GM18507 (cell line): ENCODE measurements around the gene SYN1.

ENCODE experiments used
- DNase-seq: peaks from one replicate; pipeline ENCODE4 v3.0.0; 2011; ENCODE audit warnings: low read depth; ENCODE audit not compliant: insufficient read length; ENCODE audit errors: extremely low spot score
- FAIRE-seq: peaks from 2 replicates; lab custom pipeline; 2011; peaks lifted over from hg19 to GRCh38; lab: Jason Lieb, UNC

Gene SYN1

DNA sequence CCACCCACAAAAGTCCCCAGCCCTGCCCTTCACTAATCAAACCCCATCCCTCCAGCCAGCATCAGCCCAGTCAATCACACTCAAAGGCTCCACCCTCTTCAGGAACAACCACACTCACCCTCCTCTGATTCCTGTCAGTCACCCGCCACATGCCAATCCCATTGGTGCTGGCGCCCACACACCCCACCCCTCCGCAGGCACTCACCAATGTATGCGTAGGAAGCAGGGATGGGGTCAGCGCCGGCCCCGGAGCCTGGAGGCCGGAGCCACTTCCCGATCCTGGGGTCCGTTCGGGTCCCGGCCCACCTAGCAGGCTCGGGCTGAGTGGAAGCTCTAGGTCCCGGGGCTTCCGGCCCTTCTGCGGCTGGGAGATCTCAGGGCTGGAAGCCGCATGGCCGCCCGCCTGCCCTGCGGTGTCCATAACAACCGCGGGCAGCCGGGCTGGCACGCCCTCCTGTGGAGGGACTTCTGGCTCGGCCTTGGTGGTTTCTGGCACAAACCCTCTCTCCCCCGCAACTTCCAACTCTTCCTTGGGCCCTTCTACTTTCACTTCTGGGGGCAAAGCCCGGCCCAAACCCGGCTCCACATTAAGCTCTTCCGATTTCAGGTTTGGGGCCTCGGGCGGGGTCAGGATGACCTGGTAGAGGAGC is 18.0 kb upstream of the SYN1 start:
- peak; percentile 54 for FAIRE-seq
- no peak for DNase-seq

DNA sequence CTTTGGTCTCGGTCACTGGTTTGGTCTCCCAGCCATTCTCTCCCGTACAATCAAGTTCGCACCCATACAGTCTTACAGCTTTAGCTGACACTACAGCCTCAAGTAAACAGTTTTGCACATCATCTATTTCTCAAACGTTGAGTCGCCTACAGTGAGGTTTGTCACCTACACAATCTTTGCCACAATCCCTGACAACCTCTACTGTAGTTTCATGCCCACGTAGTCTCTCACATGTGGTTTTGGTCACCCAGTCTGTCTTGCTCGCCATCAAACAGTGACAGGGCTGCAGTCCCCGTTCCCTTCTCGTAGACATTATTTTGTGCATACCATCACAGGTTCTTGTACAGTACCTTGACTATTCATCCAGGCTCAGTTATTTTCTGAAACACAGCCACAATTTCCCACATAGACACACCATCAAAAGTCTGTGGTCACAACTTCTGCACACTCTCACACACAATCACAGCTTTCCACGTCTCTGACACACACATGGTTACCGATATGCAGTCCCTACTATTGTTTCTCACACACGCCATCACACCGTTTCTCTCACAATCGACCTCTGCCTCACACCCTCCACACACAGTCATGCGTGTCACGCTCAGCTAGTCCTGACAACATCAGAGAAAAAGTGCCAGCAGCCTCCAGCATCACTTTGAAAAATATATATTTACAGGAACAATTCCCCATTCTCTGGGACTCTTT is 15.4 kb upstream of the SYN1 start:
- DNase-seq: no peak
- no peak for FAIRE-seq

DNA sequence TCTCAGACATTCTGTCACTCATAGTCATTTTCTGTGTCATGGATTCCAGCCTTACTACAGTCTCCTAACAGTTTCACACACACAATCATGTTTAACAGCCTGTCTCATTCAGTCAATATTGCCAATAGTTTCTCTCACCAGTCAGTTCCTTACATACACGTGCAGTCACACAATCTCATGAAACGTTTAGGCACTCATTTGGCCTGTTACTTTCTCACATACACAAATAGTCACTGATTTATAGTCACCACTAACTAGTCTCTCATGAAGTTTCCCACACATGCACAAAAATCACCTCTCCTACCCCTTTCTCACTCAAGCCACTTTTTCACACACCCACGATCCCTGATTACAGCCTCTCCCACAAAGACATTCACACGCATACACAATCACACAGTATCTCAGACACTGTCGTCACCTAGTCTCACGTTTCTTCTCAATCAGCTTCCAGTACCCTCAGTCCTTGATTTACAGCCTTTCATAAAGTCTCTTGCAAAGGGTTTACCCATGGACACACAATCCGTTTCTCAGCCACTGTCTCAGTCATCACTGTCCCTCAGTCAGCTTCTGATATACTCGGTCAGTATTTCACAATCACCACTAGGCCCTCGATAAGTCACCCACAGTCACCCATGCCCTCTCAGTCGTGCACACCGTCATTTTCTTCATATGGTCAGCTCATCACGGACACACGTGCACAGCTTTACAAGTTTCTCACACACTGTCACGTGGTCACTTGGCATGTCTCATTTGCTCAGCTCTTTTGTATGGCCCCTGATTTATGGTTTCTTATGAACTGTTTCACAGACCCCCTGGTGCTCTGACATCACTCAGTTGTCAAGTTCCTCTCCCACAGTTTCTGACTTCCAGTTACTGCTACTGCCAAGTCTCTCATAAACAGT is 14.3 kb upstream of the SYN1 start:
- no peak for DNase-seq
- no peak for FAIRE-seq

DNA sequence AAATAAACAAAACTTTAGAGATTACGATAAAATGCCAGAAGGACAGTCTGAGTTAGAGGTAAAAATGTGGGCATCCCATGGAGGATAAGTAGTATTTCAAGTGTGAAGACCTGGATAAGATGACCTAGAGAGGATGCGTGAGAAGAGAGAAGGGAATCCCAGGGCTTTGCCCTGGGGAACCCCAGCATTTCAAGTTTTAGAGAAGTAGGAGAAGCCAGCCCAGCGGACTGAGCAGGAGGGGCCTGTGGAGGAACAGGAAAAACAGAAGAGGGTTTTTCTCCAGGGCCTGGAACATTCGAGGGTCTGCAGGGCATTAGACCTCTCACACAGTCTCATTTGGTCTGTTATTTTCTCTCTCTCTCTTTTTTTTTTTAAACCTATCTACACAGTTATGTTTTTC is 13.0 kb upstream of the SYN1 start:
- DNase-seq: no peak
- no peak for FAIRE-seq

DNA sequence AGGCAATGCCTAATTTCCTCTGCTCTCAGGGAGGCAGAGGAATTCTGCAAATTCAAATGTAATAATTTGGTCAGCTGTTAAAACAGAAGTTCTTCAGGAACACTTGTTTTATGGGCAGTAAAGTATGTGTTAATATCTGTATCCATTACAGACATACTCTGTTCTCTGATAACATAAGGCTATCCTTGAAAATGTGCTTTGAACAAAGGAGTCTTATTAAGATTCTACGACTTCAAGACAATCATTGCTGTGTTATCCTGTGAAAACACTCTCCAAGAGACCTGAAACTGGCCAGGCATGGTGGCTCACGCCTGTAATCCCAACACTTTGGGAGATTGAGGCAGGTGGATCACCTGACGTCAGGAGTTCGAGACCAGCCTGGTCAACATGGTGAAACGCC is 12.0 kb upstream of the SYN1 start:
- FAIRE-seq: no peak

DNA sequence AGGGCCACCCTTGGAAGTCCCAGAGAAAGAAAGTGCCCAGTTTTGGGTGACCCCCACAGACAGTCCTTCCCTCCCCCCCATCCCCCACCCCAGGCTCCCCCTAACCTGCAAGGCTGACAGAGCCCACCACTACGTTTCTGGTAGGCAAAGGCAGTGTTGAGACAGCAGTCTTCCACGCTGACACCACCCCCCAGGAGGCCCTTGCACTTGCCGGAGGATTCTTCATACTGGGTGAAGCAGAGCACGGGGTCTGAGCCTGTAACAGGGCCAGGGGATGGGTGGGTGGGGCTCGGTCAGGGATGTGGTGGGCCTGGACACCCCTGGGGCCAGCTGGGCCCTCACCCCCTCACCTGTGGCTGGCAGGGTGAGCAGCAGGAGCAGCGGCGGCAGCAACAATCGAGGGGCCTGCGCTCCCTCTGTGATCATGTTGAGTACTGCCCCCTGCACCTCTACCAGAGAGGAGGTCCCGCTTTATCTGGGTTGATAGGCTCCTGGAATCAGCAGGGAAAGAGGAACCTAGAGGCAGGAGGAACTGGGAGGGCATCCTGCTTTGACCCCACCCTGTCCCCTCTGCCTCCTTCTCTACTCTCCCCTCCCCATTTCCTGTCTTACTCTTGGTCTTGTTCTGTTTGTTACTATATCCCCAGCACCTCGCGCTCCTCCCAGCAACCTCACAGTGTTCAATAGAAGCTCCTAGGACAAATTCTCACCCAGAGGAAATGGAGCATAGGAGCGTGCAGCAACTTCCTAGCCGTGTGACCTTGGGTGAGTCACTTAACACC is 10.0 kb upstream of the SYN1 start, which contains the start of gene CFP:
CFP (minus strand) TSS at position 512 of the 782 bp plus-strand sequence; CDS start at position 426, 86 bp downstream.
- peak; percentile 9 for FAIRE-seq

More for the DNA sequence above, 12.0 kb upstream of the SYN1 start:
- DNase-seq: no peak

DNA sequence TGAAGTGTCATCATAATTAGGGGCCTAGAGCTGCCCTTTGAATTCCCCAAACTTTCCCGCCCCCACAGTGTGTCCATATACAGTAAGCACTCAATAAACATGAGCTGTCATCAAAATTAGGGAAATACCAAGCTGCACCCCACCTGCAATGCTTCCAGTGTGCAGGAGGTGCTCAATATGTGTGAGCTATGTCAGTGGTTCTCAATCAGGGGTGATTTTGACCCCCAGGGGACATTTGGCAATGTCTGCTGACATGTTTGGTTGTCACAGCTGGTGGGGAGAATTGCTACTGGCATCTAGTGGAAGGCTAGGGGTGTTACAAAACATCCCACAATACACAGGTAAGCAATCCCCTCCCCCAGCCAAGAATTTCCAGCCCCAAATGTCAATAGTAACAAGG is 9.3 kb upstream of the SYN1 start:
- DNase-seq (no peak), FAIRE-seq (peak; percentile 68)

More for the DNA sequence above, 10.0 kb upstream of the SYN1 start, which contains the start of gene CFP:
- no peak for DNase-seq

DNA sequence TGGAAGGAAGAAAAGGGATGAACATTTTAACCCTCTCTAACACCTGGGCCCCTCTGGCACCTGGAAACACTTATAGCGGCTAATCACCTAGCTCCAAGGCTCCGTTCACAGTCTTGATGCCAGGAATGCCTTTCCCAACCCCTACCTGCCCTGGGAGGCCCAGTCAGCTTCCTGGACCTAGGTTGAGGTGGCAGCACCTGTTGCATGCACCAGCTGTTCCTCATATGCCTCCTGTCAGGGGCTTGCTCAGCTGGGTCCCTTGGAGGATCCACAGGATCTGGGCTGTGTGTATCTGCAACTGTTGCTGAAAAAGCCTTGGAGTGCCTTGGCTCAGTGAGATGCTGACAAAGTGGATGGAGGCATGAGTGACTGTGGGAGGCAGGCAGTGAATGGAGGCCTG is 5.7 kb upstream of the SYN1 start:
- DNase-seq: no peak
- no peak for FAIRE-seq

DNA sequence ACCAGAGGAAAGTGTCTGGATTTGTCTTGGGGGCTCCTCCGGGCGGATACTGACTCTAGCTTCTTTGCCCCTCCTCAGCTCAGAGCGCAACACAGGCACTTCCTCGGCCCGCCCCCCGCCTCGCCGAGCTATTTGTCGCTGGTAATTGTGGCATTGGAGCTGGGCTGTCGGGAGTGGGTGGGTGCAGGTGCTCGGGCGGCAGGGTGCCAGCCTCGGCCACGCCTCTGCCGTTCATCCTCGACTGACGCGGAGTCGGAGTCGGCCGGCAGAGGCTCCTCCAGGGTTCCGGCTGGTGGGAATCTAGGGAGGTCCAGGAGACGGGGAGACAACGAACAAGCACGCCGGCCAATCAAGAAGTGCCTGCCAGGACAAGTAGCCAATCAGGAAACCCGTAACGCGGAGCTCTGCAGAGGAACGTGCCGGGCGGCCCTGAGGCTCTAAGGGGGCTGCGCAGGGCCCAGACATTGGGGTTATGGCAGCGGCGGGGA is 3.9 kb upstream of the SYN1 start:
- no peak for DNase-seq
- FAIRE-seq: peak; percentile 61

DNA sequence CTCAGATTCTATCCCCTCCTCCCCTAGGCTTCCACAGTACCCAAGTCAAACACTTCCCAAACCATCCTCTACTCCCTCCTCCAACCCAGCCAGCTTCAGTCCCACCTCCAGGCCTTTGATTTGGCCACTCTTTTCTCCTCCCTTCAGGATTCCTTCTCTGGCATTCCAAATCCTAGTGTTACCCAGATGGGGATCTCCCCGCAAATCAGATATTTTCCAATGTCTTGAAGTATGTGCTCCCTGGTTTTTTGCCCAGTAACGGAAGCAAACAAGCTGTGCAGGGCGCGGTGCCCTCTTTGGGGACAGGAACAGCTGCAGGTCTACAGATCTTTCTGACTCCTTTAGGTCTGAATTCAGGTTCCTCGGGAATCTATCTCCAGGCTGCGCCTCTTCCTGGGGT is 2.2 kb upstream of the SYN1 start:
- FAIRE-seq (no peak), DNase-seq (no peak)

DNA sequence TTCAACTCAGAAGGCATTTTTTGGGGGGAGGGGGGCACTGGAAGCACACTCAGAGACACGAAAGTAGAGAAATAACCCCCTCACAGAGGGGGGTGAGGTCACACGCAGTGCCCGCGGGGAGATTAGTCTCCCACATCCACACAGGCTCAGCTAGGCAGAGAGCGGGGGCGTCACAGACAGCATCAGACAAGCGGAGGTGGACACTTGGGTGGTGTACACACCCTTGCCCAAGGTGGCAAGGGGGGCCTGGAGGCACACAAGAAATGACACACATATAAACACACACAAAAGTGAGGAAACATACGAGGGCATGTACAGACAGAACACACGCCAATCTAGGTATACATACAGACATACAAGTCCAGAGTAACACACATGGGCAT is 637 bp upstream of the SYN1 start:
- no peak for FAIRE-seq
- DNase-seq: no peak

DNA sequence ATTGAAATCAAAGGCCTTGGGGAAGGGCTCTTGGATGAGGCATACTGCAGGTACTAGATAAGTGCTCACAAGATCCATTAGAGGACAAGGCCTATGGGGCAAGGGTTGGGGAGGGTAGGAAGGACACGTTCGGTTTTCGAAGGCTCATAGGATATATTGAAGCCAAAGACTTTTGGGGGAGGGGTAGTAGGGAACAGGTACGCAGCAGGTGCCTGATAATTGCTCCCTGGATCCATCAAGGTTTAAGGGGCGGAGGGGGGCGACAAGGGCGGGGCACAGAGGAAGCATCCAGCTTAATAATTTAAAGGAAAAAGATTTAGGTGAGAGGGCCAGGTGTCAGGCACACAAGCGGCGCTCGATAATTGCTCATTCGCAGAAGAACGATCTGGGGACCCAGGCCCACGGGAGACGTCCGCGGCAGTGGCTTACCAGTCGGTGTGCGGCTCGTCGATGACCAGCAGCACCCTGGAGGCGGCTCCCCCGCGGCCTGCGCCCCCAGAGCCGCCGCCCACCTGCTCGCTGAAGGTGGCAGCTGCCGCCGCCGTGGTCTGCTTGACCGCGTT is 653 bp downstream of the SYN1 start:
- FAIRE-seq: no peak
- no peak for DNase-seq

DNA sequence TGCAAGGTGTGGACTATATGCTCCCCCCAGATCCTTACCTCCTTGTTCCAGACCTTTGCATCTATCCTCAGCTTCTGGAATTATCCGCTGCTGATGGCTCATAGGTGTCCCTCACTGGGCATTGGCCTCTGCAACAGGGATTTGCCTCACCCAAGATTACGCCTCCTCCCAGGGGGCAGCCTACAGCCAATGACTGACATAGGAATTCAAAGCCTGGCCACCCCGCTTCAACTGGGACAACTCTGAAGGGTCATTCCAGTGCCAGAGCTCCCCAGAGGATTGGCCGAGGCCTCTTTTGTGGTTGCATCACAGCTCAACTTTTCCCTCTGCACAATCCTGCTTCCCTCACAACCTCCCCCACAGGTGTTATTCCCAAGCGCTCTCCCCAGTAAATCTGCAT is 5.0 kb downstream of the SYN1 start:
- DNase-seq: no peak
- no peak for FAIRE-seq

DNA sequence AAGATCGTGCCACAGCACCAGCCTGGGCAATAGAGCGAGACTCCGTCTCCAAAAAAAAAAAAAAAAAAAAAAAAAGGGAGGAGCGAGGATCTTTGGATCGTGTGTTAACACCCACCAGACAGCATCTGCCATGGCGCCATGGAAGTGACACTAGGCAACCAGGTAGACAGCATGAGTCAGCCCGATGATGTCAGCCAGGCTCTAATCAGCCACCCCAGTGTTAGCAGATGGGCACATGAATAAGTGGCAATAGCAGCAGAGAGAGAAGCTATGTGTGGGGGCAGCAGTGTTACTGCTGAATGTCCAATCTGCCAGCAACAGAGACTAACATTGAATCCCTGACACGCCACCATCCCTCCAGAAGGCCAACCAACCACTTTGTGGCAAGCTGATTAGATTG is 6.6 kb downstream of the SYN1 start:
- FAIRE-seq: no peak
- no peak for DNase-seq

DNA sequence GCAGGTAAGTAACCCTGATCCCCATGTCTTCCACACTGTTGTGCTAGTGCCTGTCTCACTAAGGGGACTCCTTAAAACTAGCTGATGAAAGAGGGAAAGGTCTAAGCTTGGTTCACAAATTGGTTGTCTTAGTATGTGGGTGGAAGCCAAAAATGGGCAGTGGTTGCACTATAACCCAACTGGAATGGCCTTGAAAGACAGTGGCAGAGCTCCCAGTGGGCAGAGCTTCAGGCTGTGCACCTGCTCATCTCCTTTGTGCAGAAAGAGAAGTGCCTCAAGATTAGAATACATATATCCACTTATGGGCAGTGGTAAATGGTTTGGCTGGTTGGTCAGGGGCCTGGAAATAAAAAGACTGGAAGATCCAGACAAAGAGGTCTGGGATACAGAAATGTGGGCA is 7.2 kb downstream of the SYN1 start:
- DNase-seq: no peak
- no peak for FAIRE-seq

DNA sequence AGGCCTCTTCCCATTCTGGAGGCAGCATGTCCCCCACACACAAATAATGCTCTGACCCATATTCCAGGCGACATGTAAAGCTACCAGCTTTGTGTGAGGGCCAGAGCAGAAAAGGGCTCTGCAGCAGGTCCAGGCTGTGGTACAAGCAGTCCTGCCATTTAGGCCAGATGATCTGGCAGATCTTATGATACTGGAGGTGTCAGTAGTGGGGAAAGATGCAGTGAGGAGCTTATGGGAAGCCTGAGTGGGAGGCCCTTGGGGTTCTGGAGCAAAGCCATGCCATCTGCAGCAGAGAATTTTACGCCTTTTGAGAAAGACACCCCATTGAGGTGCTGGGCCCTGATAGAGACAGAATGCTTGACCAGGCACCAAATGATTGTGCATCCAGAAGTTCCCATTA is 7.7 kb downstream of the SYN1 start:
- DNase-seq (no peak), FAIRE-seq (no peak)

DNA sequence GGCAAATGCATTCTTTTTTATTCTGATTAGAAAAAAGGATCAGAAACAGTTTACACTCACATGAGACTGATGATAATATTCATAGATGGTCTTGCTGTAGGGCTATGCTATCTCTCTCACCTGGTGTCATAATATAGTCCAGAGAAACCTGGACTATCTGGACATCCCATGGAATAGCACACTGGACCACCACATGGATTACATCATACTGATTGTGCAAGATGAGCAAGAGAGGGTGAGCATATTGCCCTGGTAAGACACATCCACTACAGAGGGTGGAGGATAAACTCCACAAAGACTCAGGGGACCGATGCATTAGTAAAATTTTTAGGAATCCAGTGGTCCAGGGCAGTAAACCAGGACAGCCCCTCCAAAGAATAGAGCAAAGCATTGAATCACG is 8.2 kb downstream of the SYN1 start:
- no peak for FAIRE-seq
- DNase-seq: no peak

DNA sequence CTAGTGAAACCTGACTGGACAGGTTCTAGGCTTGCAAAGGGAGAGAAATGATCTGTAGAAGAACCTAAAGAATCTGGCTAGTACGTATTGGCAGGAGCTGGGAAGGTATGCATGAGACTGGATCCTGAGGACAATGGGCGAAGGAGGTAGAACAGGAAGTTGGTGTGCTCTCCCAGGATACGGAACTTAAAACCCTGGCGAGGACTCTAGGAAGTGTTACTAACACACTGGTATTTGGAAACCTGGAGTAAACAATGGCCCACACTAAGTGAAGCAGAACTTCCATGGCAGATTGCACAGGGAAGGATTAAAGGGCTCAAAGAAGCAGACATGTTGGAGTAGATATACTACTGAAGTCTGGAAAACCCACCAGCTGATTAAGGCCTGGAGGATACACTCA is 9.1 kb downstream of the SYN1 start:
- no peak for DNase-seq

DNA sequence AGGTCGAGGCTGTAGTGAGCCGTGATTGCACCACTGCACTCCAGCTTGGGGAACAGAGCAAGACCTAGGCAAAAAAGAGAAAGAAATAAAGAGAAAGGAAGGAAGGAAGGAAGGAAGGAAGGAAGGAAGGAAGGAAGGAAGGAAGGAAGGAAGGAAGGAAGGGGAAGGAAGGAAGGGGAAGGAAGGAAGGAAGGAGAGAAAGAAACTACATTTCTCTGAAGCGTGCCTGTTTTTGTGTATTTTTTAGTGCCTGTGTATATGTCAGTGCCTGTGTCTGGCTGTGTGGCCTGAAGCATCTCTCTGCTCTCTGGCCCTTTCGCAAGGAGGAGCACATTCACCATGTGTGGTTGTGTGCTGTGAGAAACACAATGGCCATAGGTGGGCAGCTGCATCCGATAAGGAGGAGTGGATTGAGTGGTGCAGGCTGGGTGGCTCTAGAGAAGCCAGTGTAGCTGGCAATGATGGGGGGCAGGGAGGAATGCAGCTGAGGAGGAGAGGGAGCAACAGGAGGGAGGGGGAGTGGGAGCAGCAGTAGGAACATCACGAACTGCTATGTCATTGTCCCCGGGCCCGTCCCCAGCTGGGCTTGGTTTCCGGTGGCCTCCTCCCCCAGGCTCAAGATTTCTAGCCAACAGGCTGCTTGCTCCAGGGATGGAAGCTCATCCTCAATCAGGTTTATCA is 11.4 kb downstream of the SYN1 start:
- FAIRE-seq (no peak), DNase-seq (no peak)

More for the DNA sequence above, 9.1 kb downstream of the SYN1 start:
- FAIRE-seq: no peak
